22Rv1 (cell line): ENCODE measurements around the gene USP53.

Source experiments
- CTCF ChIP-seq: fragments of 450-650 bp; IDR thresholded peaks from 2 replicates; pipeline ENCODE4 v1.5.1; 2017; ENCODE audit warnings: mild to moderate bottlenecking
- ZFX ChIP-seq: fragments of 450-650 bp; IDR thresholded peaks from 2 replicates; pipeline ENCODE4 v1.6.1; 2017; ENCODE audit warnings: antibody characterized with exemption, borderline replicate concordance

GRCh38 chr4:119303587-119304305 is 91.2 kb downstream of the USP53 start:
- TF ChIP-seq ZFX (no peak), CTCF (no peak)
